ENCODE data around the gene SLC22A23.

SLC22A23 gene

DNA sequence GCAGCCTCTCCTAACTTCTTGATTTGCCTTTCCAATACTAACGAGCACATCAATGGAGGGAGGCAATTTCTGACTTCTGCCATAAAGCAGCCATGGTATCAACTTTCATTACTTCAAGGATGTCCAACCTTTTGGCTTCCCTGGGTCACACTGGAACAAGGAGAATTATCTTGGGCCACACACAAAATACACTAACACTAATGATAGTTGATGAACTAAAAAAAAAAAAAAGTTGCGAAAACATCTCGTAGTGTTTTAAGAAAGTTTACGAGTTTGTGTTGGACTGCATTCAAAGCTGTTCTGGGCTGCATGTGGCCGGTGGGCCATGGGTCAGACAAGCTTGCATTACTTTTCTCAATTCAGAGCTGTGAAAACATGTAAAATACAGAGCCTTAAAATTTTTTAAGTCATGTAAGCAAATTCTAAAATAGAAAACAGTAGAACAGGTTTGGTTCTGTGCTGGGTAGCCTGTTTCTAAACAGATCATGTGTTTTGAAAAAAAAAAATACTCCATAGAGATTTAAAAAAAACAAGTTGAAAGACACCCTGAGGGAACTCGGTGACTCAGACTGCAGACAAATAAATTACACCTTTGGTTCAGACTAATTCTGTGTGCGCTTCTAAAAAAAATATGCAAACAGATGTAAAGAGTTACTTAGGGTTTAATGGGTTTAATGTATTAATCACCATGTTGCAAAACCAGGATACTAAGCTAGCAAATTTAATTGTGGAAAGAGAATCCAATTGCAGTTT lies 43.6 kb upstream of the SLC22A23 start (continued):
- TF ChIP-seq PRDM2 (tag by site-specific recombination; IDR thresholded peaks at IDR 0.05; ENCODE audit: borderline replicate concordance) (no peak), ZNF202 (tag by site-specific recombination; IDR thresholded peaks at IDR 0.05; ENCODE audit: borderline replicate concordance) (no peak), ZFP41 (tag by site-specific recombination; IDR thresholded peaks at IDR 0.05; ENCODE audit: borderline replicate concordance) (no peak), REST (tag by site-specific recombination; IDR thresholded peaks at IDR 0.05) (0 out of 2 replicates have a peak, but pooled peaks have one; percentile 15), ZNF266 (tag by site-specific recombination; IDR thresholded peaks at IDR 0.05; ENCODE audit: low read depth) (no peak), ZNF404 (tag by site-specific recombination; IDR thresholded peaks at IDR 0.05) (no peak), ZNF558 (tag by site-specific recombination; IDR thresholded peaks at IDR 0.05) (no peak), PBX3 (CRISPR knock-in tag; IDR thresholded peaks at IDR 0.05) (no peak), ZNF600 (tag by site-specific recombination; IDR thresholded peaks at IDR 0.05) (peak; percentile 79), ZNF335 (tag by site-specific recombination; conservative IDR thresholded peaks at IDR 0.05) (peak; percentile 26; the same call in 1 of the 2 replicates), KLF9 (tag by site-specific recombination; IDR thresholded peaks at IDR 0.05; ENCODE audit: low read depth) (no peak), ZNF596 (tag by site-specific recombination; IDR thresholded peaks at IDR 0.05) (no peak), ZNF747 (tag by site-specific recombination; IDR thresholded peaks at IDR 0.05) (no peak), SP3 (tag by site-specific recombination; IDR thresholded peaks at IDR 0.05) (no peak), ZNF391 (tag by site-specific recombination; IDR thresholded peaks at IDR 0.05; ENCODE audit: borderline replicate concordance, low read depth) (no peak; the same call in 1 of the 2 replicates), ZNF302 (tag by site-specific recombination; IDR thresholded peaks at IDR 0.05; ENCODE audit: low read depth) (no peak), HOXC10 (CRISPR knock-in tag; IDR thresholded peaks at IDR 0.05) (no peak), PRDM10 (tag by site-specific recombination; IDR thresholded peaks at IDR 0.05) (no peak; the same call in 1 of the 2 replicates), ZBTB17 (tag by site-specific recombination; IDR thresholded peaks at IDR 0.05) (peak; percentile 30; the same call in 1 of the 2 replicates), FEZF1 (tag by site-specific recombination; IDR thresholded peaks at IDR 0.05) (peak; percentile 97), SP2 (tag by site-specific recombination; IDR thresholded peaks at IDR 0.05) (no peak), ZNF311 (tag by site-specific recombination; IDR thresholded peaks at IDR 0.05; ENCODE audit: borderline replicate concordance) (no peak)
- TF ChIP-seq, protein P1, sequence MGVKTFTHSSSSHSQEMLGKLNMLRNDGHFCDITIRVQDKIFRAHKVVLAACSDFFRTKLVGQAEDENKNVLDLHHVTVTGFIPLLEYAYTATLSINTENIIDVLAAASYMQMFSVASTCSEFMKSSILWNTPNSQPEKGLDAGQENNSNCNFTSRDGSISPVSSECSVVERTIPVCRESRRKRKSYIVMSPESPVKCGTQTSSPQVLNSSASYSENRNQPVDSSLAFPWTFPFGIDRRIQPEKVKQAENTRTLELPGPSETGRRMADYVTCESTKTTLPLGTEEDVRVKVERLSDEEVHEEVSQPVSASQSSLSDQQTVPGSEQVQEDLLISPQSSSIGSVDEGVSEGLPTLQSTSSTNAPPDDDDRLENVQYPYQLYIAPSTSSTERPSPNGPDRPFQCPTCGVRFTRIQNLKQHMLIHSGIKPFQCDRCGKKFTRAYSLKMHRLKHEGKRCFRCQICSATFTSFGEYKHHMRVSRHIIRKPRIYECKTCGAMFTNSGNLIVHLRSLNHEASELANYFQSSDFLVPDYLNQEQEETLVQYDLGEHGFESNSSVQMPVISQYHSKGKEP (tag by site-specific recombination; IDR thresholded peaks at IDR 0.05): peak; percentile 40
